Skeletal muscle cell (primary cell): ENCODE results near the gene PYCR2.
"Not testable (repeated sequence)": the region's sequence is repeated elsewhere in the genome, so short reads cannot be mapped to it uniquely, and the experiment has no call there.

Experiments
- DNase-seq: peaks from one replicate; pipeline ENCODE4 v3.0.0-alpha.2; 2010; ENCODE audit warnings: low read depth
- H3K4me3 ChIP-seq: 2 replicates; pipeline ENCODE4 v1.5.1; 2011; ENCODE audit warnings: low read depth, mild to moderate bottlenecking, control low read depth, low read length, moderate library complexity

The PYCR2 gene

GRCh38 chr1:225944387-225944786 is 20.3 kb upstream of the PYCR2 start:
- no peak for DNase-seq
- no peak overlapping the region for H3K4me3 ChIP-seq

DNA sequence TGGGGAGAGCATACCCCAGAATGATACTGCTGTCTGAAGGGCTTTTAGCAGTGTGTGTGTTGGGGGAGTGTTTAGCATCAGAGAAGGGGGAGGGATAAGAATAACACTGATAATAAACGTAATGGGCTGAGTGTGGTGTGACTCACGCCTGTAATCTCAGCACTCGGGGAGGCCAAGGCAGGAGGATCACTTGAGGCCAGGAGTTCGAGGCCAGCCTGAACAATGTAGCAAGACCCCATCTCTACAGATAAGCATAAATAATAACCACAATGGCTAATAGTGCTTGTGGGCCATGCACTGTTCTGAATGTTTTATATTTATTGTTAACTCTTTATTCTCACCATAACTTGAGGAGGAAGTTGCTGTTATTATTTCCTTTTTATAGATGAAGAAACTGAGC is 19.5 kb upstream of the PYCR2 start:
- no peak overlapping the region for H3K4me3 ChIP-seq
- no peak for DNase-seq

DNA sequence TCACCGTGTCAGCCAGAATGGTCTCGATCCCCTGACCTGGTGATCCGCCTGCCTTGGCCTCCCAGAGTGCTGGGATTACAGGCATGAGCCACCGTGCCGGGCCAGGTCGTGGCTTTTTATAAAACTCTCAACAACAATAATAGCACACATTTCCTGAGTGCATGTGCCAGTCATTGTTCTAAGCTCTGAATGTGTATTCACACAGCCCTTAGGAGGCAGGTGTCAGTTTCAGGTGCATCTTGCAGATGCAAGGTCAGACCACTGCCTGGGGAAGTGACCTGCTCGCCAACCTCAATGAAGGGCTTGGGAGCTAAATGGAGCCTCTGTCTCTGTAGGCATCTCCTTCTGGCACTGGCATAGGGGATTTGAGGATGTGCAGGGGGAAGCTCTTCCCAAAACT is 18.5 kb upstream of the PYCR2 start:
- no peak for DNase-seq
- no peak overlapping the region for H3K4me3 ChIP-seq

DNA sequence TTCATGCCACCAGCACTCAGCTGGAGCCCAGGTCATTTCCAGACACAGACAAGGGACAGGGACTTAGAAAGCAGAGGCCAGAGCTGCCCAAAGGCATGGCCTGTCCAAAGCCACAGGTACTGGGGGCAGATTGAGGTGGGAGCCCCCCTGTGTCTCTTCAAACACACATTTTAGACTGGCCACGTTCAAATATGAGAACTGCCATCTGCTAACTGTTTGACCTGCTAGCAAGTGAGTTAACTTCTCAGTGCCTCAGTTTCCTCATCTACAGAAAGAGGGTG is 17.8 kb upstream of the PYCR2 start:
- no peak for DNase-seq
- no peak overlapping the region for H3K4me3 ChIP-seq

- H3K4me3 ChIP-seq = no peak within 1 kb of the TSS
- DNase-seq = no peak
Measured at GRCh38 chr1:225941187-225941941, 17.3 kb upstream of the PYCR2 start, which contains the start of gene LEFTY2. LEFTY2 (minus strand) TSS chr1:225941220; CDS start chr1:225941140, 80 bp downstream.

DNA sequence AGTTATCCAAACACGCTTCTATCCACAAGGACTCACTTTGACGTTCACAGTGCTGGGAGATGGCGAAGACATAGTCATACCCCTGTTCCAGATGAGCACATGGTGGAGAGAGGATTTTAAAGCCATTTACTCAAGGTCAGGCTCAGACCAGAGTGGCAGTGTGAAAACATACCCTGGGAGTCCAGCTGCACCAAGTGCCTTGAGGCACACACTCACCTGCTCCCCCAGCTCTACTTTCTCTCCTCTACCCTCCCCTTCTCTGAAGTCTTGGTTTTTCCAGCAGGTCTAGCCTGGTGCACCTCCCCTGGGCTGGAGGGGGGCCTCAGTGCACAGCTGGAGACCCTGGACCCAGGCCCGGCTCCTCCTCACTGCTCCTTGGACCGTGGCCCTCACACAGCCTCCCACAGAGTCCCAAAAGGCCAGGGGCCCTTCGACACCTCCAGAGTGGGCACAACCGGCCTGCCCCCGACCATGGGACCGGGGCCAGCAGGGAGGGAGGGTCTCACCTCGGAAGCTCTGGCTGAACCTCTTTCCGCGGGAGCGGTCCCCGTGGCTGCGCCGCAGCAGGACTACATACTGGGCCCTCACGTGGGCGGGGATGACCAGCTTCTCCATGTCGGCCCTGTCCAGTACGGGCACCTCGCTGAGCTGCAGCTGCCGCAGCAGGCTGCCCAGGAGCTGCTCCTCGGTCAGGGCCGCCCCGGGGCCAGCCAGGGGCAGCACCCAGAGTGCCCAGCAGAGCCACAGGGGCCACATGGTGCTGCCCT is 16.5 kb upstream of the PYCR2 start:
- no peak for DNase-seq
- H3K4me3 ChIP-seq = no peak overlapping the region

- not testable (repeated sequence) for H3K4me3 ChIP-seq, DNase-seq
Measured at GRCh38 chr1:225939939-225940310, 15.9 kb upstream of the PYCR2 start.

DNA sequence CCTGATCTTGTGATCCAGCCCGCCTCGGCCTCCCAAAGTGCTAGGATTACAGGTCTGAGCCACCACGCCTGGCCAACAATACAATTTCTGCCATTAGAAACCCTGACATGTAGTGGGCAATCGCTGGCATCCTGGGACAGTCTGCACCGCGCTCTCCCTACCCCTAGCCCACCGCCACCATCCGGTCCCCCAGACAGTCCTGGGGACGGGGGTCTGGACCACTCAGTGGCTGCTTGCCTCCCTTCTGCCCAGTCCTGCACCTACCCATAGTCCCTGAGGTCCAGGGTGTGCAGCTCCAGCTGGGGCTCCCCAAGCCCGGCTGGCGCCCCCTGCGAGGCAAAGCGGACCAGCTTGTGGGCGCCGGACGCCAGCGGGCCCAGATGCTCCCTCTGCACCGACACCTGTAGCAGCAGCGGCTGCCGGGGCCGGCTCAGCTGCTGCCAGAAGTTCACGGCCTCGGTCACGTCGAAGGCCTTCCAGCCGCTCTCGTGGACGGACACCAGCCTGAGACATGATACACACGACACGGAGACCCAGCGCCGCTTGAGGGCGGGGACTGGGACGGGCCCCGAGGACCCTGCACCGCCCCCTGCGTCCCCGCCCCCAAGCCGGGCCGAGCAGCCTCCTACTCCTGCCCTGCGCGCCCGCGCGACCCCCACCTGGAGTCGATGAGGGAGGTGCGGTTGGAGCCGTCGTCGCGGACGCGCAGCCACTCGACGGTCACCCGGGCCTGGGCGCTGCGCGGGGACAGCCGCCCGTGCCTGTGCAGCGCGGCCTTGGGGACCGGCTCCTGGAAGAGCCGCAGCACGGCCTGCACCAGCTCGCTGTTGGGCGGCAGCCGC is 15.3 kb upstream of the PYCR2 start:
- not testable (repeated sequence) for DNase-seq, H3K4me3 ChIP-seq

DNA sequence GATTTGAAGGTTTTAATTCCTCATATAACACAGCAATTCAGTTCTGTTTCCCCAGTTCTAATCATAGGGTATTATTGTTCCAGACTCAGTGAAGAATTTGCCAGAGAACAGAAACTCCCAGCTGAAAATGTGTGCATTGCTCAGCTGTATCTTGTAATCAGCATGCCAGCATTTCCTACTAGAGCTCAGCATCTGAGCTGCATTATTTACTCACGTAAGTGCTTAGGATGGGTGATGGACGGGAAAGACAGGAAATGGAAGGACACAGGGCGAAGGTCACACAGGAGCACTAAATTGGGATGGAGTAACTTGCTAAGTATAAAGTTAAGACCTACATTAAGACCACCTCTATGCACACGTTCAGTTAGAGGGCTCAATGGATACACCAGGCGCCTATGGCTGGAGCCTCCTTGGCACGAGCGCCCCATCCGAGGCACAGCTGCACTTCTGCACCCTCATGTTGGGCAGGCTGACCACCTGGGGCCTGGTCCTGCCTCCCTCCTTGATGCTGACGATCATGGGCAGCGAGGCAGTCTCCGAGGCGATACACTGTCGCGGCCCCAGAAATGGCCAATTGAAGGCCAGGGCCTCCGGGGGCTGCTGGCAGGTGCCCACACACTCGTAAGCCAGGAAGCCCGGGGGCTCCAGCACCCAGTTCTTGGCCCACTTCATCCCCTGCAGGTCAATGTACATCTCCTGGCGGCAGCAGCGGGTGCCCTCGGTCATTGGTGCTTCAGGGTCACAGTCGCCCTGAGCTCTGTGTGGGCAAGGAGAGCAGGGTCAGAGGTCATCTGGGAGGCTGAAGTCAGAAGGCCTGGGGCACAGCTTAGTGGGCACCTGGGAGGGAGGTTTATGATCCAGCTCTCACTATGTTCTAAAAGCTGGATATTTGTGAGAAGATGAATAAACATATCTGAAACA is 13.3 kb upstream of the PYCR2 start:
- no peak for DNase-seq
- H3K4me3 ChIP-seq = no peak overlapping the region

DNA sequence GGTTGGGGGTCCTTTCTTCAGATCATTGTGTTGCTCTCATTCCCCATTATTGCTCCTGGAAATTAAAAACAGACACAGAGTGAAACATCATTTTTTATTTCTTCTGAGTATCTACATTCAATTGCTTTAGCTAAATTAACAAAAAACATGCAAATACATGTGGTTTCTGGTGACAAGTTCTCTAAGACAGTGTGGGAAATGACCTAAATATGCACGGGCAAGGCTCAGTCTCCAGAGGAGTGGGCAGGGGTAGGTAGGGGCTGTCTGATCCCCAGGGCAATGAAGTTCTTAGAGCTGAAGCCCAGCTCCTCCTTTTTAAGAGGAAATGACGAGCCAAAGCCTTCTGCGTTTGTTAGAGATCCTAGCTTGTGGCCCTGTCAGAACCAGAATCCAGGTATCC is 12.5 kb upstream of the PYCR2 start:
- H3K4me3 ChIP-seq = no peak overlapping the region
- no peak for DNase-seq

- not testable (repeated sequence) for H3K4me3 ChIP-seq, DNase-seq
Measured at GRCh38 chr1:225936086-225936485, 12.0 kb upstream of the PYCR2 start.

- DNase-seq = no peak
- no peak overlapping the region for H3K4me3 ChIP-seq
Measured at GRCh38 chr1:225934711-225935110, 10.7 kb upstream of the PYCR2 start.

GRCh38 chr1:225933072-225933471 is 9.0 kb upstream of the PYCR2 start:
- DNase-seq = no peak
- H3K4me3 ChIP-seq = no peak overlapping the region

- no peak overlapping the region for H3K4me3 ChIP-seq
- DNase-seq = no peak
Measured at GRCh38 chr1:225931270-225932136, 7.5 kb upstream of the PYCR2 start.

DNA sequence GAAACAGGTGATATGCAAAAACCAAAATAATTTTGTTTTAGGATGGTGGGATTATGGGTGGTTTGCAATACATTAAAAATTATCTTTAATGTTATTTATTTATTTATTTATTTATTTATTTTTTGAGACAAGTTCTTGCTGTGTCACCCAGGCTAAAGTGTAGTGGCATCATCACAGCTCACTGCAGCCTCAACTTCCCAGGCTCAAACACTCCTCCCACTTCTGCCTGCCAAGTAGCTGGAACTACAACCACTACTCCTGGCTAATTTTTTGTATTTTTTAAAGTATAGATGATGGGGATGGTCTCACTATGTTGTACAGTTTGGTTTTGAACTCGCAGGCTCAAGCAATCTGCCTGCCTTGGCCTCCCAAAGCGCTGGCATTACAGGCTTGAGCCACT is 6.5 kb upstream of the PYCR2 start:
- DNase-seq = no peak
- no peak overlapping the region for H3K4me3 ChIP-seq

DNA sequence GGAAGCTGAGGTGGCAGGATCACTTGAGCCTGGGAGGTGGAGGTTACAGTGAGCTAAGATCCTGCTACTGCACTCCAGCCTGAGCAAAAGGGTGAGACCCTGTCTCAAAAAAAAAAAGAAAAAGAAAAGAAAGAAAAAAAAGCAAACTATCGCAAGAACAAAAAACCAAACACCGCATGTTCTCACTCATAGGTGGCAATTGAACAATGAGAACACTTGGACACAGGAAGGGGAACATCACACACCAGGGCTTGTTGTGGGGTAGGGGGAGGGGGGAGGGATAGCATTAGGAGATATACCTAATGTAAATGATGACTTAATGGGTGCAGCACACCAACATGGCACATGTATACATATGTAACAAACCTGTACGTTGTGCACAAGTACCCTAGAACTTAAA is 5.4 kb upstream of the PYCR2 start:
- not testable (repeated sequence) for H3K4me3 ChIP-seq, DNase-seq

- no peak for DNase-seq
Measured at GRCh38 chr1:225928186-225929175, 4.4 kb upstream of the PYCR2 start.

More at GRCh38 chr1:225928186-225929175, 4.4 kb upstream of the PYCR2 start:
- H3K4me3 ChIP-seq = no peak overlapping the region
